Measurements from ENCODE around the gene ZNF423.

The ZNF423 gene

DNA sequence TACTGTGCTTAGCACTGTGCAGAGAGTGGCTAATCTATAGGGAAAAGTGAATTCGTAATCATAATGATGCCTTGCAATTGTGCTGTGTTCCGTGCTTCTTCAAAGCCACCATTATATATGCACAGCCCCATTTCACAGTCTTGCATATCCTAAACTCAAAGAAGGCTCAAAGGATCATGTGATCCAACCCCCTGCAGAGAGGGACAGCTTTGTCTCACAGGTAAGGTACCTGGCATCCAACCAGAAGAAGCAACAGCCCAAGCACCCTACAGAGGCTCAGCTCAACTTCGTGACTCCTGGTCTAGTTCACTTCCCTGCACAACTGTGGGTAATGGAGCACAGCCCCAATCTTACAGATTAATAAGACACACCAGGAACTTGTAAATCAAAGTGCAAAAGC is 124.0 kb downstream of the ZNF423 start:
- DNase-seq = no peak

DNA sequence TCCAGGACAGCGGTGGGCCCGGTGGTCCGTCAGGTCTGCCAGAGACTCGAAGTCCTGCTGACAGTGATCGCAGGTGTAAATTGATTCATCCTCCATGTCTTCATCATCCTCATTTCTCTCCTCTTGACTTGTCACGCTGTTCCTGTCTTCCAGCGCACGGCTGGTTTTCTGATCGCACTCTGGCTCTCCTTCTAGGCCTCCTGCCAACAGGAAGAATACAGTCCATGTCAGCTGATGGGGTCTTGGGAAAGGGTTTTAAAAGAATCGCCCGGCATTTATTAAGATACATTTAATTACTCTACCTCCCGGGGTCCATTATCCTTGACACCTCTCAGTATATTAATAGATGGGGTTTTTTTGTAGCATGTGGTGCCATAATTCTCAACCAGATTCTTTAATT is 125.1 kb downstream of the ZNF423 start:
- DNase-seq = no peak

DNA sequence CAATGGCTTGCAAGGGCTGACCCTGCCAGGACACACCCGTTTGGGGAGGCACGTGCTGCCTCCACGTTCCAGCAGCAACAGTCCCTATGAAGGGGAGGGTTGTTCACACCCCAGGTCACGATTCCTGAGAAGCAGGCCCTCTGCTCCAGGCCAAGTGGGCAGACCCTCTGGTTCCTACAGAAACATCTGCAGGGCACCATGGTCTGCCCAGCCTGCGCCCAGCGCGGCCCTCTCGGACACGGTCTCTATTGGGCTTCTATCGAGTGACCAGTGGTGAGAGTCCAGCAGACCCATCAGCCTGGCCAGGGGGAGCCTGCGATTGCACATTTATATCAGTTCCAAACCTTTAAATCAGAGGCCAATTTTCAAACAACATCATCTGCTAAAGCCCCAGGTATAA is 128.3 kb downstream of the ZNF423 start:
- DNase-seq = no peak

DNA sequence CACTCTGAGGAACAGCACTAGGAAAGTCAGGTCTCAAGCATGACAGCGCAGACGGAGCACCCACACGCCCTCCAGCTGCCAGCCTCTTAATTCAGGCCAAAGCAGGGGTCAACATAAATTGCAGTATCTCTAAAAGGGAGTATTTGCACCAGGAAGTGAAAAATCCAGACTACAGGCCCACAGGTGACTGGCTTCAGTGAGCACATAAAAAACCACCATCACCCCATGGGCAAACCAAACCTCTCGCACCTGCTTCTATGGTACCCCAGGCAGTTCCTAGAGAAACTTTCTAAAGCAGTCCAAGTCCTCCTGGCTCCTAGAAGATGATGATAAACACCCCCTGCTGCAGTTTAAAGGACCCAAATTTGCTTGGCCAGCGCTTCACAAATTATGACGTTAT is 129.8 kb downstream of the ZNF423 start:
- no peak for DNase-seq

DNA sequence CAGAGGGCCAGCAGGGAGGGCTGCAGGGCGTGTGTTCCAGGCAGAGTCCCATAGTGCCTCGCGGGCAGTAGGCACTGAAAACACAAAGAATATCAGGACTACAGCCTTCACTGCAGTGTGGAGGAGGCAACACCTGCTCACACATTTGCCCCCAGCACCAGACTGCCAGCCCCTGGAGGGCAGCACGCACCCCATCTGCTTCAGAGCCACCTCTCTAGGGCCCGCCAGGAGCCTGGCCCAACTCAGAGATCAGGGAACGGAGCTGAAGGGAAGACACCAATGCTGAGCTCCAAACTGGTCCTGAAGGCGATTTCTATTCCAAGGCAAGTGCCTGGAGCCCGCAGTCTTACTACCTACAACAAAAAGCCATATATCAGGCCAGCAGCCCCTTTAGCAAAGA is 130.3 kb downstream of the ZNF423 start:
- DNase-seq = no peak

DNA sequence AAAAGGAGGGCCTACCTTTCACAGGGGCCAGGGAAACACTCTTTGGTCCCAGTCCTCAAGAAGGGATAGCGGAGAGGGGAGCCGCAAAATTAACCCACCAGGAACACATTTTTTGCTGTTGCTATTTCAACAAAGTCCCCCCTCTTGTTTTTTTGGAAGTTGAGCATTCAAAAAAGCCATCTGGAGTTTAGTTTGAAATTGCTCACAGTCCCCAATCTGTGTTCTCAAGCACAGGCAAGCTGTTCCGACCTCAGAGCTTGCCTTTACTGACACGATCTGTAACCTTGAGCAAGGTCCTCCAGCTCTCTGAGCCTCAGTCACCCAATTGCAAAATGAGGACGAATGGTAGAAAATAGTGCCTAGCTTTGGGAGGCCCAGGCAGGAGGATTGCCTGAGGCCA is 131.1 kb downstream of the ZNF423 start:
- no peak for DNase-seq

DNA sequence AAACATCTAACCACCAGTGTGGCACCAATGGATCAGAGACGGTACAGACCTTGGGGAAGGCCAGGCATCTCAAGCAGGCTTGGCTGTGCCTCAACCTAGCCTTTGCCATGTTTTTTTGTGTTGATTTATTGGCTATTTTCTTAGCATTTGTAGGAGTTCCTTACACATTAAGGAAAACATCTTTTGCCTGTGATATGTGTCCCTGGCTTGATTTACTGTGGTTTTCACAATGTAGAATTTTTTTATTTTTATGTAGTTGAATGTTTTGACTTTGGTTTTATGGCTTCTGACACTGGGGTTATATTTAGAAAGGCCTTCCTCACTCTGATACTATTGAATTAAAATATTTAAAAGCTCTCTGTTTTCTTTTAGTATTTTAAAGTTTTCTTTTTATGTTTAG is 132.6 kb downstream of the ZNF423 start:
- no peak for DNase-seq

DNA sequence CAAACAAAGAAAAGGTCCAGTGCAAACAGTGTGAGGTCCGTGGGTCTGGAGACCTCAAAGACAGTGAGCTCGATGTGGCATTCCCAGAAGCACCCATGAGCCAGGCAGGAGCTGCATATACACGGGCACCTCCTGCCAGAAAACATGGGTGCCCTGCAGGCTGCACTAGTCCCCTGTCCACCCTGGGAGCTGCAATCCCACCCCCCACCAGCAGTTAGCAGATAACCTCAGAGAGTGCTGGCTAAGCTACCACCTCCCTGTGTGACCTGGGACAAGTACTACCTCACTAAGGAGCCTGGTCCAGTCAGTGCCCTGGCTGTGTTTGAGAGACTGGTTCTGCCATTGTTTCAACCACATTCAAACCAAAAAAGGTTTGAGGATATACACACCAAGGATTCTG is 135.7 kb downstream of the ZNF423 start:
- DNase-seq = no peak

DNA sequence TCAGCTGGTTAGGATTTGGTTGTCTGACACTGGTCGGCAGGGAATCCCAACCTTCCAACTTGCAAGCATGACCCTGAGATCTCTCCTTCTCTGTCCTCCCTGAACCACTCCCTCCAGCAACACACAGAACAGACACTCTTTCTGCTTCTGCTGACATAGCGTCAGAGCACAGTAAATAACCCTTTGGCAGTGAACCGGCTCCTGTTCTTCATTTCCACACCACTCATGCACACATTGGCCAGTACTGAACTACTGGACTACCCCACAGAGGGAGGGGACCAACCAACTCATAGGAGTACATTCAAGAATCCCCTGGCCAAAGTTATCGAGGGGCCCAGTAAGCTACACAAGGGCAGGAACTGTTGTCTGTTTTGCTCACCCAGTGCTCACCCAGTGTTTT is 138.2 kb downstream of the ZNF423 start:
- no peak for DNase-seq

DNA sequence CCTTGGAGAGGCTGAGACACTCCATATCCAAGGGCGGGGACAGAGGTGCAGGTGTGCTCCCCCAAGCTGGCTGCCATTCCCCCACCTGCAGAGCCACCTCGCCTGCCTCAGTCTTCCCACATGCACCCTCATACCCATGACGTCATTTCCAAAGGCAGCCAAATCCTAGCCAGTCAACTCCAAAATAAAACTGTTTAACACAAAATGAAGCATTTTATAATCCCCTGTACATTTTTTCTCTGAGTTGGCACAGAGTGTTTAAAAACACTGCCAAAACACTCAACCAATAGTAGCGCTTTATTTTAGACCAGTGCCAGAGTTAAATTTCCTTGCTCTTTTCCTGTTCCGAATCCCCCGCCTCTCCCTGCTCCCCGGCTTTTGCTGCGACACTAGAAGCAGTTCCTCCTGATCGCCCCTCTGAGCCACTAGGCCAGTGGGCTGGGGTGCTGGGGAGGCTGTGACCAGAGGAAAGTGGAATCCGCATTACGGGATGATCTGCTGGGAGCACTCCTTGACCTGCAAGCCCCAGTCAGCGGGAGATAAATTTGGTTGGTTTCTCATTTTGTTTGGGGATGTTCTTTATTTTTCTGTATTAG is 139.5 kb downstream of the ZNF423 start:
- DNase-seq = no peak

DNA sequence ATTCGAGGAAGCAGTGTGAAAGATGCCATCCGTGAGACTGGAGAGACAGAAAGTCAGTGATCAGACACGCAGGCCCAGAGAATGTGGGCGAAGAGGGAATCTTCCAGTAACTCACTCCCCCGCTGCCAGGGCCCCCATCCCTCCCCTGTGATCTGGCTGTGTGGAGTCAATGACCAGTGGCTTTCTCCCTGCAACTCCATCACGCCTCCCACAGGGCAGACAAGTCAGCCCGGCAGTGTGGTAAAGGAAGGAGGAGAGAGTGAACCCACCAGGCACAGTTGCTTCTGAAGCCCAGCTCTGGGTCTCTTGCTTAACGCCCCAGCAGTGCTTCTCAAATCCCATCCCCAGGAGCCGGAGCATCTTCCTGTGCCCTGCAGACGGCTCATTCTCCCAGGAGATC is 142.1 kb downstream of the ZNF423 start:
- DNase-seq = no peak

DNA sequence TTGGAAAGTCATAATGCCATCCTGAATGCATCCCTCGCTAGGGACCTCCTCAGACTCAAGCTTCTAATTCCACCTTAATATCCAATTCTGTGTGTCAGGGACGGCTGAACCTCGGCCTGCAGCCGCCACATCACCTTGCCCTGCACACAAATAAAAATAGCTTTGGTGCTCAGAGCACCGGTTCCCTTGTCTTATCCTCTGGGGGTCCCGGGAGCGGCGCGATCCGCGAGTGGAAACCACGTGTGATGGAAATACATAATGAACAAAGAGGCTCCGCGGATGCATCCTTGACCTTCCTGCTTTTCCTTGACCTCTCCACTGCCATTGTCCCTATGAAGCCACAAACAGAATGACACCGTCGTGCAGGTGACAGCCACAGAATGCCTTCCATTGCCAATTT is 143.4 kb downstream of the ZNF423 start:
- DNase-seq = no peak

DNA sequence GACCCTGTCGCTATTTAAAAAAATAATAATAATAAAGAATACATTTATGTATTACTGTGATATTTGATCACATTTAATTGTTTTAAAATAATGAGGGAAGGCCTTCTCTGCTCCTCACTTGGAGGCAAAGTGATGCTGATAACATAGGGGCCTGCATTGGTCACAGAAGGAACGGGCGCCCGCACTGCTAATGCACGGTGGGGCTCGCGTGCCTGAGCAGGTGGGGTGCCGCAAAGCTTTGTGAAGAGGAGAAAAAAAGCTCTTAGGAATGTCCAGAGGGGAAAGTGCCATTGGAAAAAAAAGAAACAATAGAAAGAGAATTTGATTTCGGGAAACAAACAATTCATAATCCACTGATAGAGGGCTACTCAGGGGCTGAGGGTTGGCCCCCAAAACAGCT is 143.8 kb downstream of the ZNF423 start:
- no peak for DNase-seq

DNA sequence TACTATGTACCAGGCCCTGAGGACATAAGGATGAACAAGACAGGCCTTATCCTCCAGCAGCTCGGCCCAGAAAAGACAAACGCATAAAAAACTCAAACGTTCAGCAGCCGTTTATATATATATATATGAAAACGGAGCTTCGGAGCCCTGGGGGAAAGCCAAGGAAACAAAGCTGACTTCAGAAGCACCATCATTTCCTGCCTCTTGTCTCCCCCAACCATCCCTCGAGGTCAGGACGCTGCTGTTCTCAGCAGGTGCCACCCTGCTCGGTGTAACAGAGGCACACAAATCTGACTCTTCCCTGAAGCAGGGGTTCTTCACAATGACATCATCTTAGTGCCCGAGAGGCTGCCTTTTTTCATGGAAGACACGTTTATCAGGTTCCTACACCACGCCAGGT is 146.9 kb downstream of the ZNF423 start:
- DNase-seq = no peak

DNA sequence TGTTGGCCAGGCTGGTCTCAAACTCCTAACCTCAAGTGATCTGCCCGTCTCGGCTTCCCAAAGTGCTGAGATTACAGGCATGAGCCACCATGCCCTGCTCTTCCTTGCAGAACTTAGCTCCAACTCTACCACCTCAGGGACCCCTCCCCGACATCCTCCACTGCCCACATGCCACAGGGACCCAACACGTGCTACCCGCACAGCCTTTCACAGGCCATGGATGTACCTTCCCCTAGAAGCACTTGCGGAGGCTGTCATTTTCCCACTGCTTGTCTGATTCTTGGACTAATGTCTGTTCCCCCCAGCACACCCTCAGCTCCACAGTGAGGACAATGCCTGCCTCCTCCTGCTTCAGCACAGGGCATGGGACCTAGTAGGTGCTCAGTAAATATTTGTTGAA is 147.4 kb downstream of the ZNF423 start:
- DNase-seq = no peak

DNA sequence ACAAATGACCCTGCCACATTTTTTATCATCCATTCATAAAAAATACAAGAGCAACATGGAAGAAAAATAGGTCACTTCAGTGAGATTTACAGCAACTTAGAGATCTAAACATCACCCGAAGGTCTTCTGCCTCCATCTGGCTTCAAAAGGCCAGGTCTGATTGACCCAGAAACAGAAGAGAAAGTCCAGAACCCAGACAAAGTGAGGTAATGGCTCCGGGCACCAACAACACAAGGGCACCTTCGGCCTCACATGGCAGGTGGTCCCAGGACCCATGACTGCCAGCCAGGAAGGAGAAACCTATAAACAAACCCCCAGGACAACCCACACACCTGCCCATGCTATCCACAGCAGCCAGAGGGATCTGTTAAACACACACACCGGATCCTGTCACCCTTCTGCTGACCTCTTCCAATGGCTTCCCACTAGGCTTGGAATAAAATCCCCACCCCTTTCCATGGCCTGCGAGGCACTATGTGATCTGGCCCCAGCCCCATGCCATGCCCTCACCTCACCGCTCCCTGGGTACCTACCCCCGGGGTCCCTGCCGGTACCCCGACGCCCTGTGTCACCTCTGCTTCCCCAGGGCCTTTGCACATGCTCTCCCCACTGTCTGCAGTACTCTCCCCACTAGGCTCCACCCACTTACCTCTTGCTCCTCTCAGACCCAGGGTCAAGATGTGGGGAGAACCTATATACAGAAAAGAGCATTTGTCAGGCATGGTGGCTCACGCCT is 149.1 kb downstream of the ZNF423 start:
- no peak for DNase-seq

DNA sequence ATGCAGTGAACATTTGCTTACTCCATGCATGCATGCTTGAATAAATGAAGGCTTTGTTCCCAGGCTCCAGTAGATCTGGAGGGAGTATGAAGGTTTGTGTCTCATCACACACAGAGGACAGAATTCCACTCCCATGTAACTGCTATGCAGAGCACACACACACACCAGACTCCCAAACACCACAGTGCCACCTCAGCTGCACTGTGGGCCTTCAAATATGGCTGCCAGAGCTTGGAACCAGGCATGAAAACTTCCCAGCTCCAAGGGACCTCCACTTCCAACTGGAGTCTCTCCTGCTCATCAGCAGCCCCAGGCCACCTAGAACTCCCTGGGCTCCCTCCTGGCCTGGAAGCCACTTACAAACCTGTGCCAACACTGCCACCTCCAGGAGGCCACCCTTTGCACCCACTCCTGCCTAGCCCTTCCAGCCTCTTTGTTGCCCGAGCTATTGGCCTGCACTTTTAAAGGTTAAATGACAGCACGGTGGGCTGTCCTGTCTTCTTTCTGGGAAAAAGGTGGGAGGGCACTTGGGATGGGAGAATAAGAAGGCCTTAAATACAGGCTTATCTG is 151.2 kb downstream of the ZNF423 start:
- no peak for DNase-seq

DNA sequence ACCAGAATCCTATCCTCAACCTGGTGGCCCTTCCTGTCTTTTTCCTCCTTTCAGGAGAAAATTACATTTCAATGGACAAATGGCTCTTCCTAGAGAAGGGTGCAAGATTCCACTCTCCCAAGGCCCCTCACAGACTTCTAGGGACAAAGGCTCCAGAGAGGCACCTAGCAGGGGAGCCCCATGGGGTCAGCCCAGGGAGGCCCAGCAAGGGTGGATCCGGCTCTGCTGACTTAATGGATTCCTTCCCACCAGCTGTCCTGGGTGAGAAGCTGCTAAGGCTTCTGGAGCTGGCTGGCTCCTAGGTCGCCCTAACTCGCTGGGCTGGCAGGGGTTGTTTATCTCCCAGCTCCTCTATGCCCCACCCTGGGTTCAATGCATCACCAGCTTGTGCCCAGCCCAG is 152.4 kb downstream of the ZNF423 start:
- no peak for DNase-seq

DNA sequence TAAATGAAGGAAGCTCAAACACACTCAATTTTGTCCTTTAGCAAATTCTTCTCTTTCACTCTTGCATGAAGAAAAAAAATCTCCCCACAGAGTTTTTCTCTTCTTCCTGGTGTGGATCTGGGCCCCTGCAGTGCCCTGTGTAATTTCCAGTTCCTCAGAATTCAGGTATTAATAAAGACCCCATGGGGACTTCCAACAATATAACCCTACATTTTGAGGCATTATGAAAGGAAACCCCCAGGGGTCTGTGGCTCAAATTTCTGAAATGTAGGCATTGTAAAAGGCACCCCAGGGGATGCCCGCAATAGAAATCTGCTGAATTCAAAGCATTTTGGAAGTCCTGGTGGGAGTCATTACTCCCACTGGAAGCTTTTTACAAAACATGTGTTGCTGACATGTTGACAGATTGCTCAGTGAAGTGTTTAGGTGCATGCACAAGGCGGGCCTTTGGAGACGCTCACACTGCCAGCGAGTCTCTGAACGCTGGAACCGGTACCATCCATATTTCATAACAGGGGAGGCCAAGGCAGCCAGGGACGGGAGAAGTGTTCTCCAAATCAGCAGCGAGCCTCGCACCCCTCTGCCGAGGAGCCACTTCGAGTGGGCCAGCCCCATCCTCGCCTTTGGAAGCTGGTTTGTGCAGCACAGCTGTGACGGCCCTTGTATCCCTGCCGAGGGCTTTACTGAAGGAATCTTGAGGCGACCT is 154.0 kb downstream of the ZNF423 start:
- peak in 23 of 51 donors; percentile 6 to 49 (median 26) for DNase-seq

DNA sequence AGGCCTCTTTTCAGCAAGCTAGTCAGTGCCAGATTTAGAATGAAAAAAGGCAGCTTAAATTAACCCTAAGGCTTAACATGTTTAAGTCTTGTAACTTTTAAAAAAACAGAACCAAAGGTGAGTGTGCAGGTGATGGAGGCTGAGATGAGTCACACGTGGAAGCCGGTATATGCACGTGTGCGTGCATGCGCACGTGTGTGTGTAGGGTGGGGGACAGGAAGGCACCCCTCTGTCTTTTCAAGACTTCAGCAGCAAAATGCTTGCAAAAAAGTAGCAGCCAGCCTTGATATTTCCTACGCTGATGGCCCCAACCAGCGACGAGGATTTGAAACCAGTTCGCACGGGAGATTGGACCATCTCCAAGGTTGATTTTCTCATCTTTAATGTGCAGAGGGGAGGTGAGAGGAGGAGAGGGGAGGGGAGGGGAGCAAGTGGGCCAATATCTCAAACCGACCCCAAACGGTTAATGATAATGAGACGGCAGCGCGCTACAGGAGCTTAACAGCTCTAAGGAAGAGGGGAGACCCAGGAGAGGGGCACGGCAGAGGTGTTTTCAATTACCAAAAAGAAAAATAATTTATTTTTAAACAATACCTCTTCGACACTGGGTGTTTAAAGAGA is 154.7 kb downstream of the ZNF423 start:
- DNase-seq = no peak

DNA sequence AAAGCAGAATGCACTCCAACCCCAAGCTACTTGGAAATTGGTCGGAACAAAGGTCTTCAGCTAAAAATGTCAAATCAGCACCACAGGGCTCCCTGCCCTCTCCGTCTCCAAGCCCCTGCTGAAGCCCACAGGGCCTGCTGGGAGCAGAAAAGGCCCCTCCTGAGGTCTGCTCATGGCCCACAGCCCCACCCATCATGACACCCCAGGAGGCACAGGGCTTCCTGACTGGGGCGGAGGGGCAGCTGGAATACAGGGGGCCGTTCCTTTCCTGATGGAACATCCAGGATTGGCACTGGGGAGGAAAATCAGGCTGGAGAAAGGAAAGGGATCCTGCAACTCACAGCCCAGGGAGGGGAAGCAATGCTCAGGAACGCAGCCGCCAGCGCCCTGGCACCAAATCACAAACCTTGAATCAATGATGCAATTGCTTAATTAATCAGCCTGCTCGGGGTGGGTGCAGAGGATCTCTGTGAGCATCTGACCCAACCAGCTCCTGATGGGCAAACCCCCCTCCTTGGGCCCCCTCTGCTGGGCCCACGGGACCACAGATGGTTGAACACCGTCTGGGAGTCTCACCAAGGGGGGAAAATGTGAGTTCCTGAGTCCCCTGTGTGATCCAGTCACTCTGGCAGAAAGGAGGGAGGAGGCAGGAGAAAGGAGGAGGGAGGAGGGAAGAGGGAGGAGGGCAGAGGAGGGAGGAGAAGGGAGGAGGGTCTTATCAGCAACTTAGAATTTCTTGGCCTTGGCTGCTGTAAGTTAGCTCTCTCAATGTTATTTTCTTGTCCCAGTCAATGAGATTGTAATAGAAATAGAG is 155.5 kb downstream of the ZNF423 start:
- DNase-seq = no peak

DNA sequence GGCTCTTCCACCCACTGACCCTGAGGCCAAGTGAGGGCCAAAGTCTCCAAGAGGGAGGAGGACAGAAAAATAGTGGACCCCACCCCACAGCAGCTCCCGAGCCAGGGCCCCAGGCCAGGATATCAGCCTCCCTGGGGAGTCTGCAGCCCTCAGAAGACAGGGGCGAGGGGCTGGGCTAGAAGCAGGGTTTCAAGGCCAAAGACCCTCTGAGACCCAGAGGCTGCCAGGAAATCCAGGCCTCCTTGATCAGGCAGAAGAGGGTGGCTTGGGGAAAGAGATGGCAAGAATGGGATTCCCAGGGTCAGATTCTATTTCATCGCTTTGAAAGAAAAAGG is 156.1 kb downstream of the ZNF423 start:
- no peak for DNase-seq

All from hypothalamus (tissue), 51 donors.